Upper lobe of right lung (tissue), 1 donor: ENCODE measurements around the gene TNFAIP8. TPM values are rescaled to one million over a fixed set of nuclear protein-coding genes. Genes with fewer than 3 reads are reported as not detected.

Source experiments
- ATAC-seq: fragments of 200-7000 bp; cut with Tn5 transposase; one replicate; pipeline ENCODE4 v1.9.1; 2020; ENCODE audit warnings: mild to moderate bottlenecking, moderate library complexity
- DNase-seq: peaks from one replicate; pipeline ENCODE4 v3.0.0-alpha.2; 2020
- H3K27ac ChIP-seq: fragments of 200-600 bp; one replicate; pipeline ENCODE4 v1.8.0; 2022
- H3K27me3 ChIP-seq: fragments of 200-600 bp; one replicate; pipeline ENCODE4 v1.8.0; 2022; ENCODE audit warnings: mild to moderate bottlenecking
- H3K36me3 ChIP-seq: fragments of 200-600 bp; one replicate; pipeline ENCODE4 v1.8.0; 2022
- H3K4me1 ChIP-seq: fragments of 200-600 bp; one replicate; pipeline ENCODE4 v1.8.0; 2022
- H3K4me3 ChIP-seq: fragments of 200-600 bp; one replicate; pipeline ENCODE4 v1.8.0; 2022; ENCODE audit warnings: mild to moderate bottlenecking
- H3K9me3 ChIP-seq: fragments of 200-600 bp; one replicate; pipeline ENCODE4 v1.8.0; 2022
- CTCF ChIP-seq: fragments of 200-600 bp; IDR thresholded peaks from one replicate; pipeline ENCODE4 v1.8.0; 2022; ENCODE audit warnings: antibody characterized with exemption
- intact Hi-C: fragments of 100-400 bp; cut with DNase I; formaldehyde crosslinking; loops from one replicate; pipeline ENCODE4 v1.11.0; 2022
- total RNA-seq: library from RNA; stranded (reverse); fragmentation: NEBNext Ultra II Directional; extraction: Animal tissue kit (Norgen Biotek cat#: 25700); gene quantifications from one replicate; pipeline ENCODE4 v1.2.1, GENCODE V29; 2021
- donor health status: DM: no; HTN: yes; CAD: no; lungs with severe emphysema.

The TNFAIP8 gene
- total RNA-seq, 1 donor from 2014 or later: 22.4 TPM

GRCh38 chr5:119343052-119343451, 12.8 kb upstream of the TNFAIP8 start:
- H3K27ac ChIP-seq: no peak overlapping the region
- H3K9me3 ChIP-seq: no peaks in the 10 kb centered on the region
- no peak overlapping the region for H3K4me3 ChIP-seq
- peaks cover 20% of the 10 kb centered on the region for H3K4me1 ChIP-seq
- no peak for TF ChIP-seq CTCF
- ATAC-seq: no peak
- DNase-seq: no peak
- H3K36me3 ChIP-seq: no peaks in the 10 kb centered on the region
- intact Hi-C loops: no loop called here
- no peaks in the 10 kb centered on the region for H3K27me3 ChIP-seq

- DNase-seq (no peak), ATAC-seq (peak; percentile 60)
- Histone ChIP-seq H3K4me1 (peaks cover 20% of the 10 kb centered on the region), H3K9me3 (no peaks in the 10 kb centered on the region), H3K4me3 (no peak overlapping the region), H3K36me3 (no peaks in the 10 kb centered on the region), H3K27ac (no peak overlapping the region), H3K27me3 (no peaks in the 10 kb centered on the region)
- intact Hi-C loops: no loop called here
- no peak for TF ChIP-seq CTCF
Measured at GRCh38 chr5:119343766-119344165, 12.1 kb upstream of the TNFAIP8 start.

DNA sequence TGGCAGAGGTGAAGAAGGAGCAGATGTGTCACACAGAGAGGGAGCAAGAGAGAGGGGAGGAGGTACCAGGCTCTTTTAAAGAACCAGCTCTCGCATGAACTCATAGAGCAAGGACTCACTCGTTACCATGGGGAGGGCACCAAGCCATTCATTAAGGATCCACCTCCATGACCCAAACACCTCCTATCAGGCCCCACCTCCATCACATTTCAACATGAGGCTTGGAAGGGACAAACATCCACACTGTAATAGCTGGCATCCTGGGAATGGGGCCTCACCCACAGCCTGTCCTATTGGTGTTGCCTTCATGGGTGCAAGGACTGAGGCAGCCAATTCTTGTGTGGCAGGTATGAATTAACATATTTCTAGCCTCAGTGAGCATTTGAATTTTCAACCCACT, 11.6 kb upstream of the TNFAIP8 start:
- DNase-seq: no peak
- no peak overlapping the region for H3K4me3 ChIP-seq
- intact Hi-C loops: no loop called here
- H3K36me3 ChIP-seq: no peaks in the 10 kb centered on the region
- peaks cover 20% of the 10 kb centered on the region for H3K4me1 ChIP-seq
- no peaks in the 10 kb centered on the region for H3K27me3 ChIP-seq
- TF ChIP-seq CTCF: no peak
- no peak for ATAC-seq
- no peak overlapping the region for H3K27ac ChIP-seq
- no peaks in the 10 kb centered on the region for H3K9me3 ChIP-seq

GRCh38 chr5:119345861-119346260, 10.0 kb upstream of the TNFAIP8 start:
- no peak for ATAC-seq
- no peaks in the 10 kb centered on the region for H3K36me3 ChIP-seq
- DNase-seq: no peak
- peaks cover 20% of the 10 kb centered on the region for H3K4me1 ChIP-seq
- intact Hi-C loops: no loop called here
- TF ChIP-seq CTCF: no peak
- H3K27me3 ChIP-seq: no peaks in the 10 kb centered on the region
- no peak overlapping the region for H3K4me3 ChIP-seq
- H3K27ac ChIP-seq: no peak overlapping the region
- H3K9me3 ChIP-seq: no peaks in the 10 kb centered on the region

DNA sequence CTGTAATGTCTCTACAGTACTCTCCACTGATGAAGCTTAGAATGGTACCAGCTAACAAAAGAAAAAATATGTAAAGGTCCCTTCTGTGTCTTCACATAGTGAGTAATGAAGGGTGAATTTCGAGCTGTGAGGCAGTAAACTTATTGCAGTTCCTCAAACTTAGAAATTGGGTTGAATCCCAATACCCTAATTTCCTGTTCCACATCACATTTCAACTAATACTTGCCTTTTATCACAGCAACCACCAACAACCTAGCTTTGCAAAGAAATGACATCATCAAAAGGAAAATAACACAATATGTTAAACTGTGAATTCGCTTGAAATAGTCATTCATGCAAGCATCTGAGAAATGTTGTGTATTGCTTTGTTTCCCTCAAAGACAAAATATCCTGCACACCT, 9.4 kb upstream of the TNFAIP8 start:
- no peak for ATAC-seq
- H3K4me1 ChIP-seq: peaks cover 20% of the 10 kb centered on the region
- H3K27ac ChIP-seq: no peak overlapping the region
- H3K4me3 ChIP-seq: no peak overlapping the region
- intact Hi-C loops: no loop called here
- no peak for TF ChIP-seq CTCF
- H3K27me3 ChIP-seq: no peaks in the 10 kb centered on the region
- H3K36me3 ChIP-seq: no peaks in the 10 kb centered on the region
- no peak for DNase-seq
- no peaks in the 10 kb centered on the region for H3K9me3 ChIP-seq

DNA sequence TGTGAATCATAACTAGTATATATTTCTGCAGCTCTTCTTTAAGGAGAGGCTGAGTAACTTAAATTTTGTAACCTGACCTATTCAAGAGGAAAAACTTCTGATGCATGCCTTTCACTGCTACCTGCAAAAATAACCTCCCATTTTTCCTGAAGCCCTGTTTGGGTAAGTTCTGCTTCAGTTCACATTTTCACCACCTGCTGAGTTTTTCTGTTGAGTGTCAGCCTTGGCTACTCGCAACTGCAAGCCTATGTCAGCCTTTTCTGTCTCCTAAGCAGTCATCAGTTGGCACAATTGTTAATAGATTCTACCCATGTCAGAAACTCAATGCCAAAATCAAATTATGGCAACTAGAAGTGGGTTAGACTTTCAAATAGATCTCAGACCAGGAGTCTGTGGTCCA, 8.2 kb upstream of the TNFAIP8 start:
- Histone ChIP-seq H3K36me3 (no peaks in the 10 kb centered on the region), H3K4me3 (no peak overlapping the region), H3K27me3 (no peaks in the 10 kb centered on the region), H3K27ac (no peak overlapping the region), H3K9me3 (no peaks in the 10 kb centered on the region), H3K4me1 (peaks cover 12% of the 10 kb centered on the region)
- intact Hi-C loops: no loop called here
- DNase-seq (no peak), ATAC-seq (no peak)
- TF ChIP-seq CTCF: no peak
